NCI-H1048 (cell line): ENCODE data around the gene PPM1L.

Experiments
- DNase-seq: peaks from one replicate; lab custom pipeline; 2025; lab: John Stamatoyannopoulos, UW

The PPM1L gene

DNA sequence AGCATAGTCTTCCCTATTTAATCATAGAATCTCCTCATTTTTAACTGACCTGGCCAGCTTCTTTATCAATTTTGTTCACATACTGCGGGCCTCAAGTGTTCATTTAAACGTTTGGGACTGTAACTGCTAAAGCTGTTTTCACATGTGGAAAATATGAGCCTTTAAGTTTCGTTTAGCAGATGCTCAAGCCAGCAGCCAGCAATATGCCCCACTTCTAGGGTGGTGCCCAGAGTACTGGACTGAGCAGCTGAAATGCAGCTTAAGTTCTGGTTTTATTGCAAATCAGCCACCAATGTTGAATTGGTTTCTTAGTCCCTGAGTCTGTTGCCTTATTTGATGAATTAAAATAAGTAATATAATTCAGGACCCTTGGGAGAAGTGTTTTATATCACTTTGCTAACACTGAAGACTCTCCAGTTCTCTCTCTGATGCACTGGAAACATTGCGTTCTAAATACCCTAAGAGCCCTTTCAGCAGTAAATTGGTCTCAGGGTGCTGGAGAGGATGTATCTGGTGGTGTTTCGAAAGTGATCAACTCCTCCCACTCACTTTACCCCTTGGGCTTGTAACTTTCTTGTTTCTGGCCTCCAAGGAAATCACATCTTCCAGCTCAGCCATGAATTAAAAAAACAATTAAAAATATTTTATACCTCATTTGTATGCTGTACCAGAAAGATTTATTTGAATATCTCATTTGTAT, 287.5 kb downstream of the PPM1L start:
- no peak for DNase-seq

DNA sequence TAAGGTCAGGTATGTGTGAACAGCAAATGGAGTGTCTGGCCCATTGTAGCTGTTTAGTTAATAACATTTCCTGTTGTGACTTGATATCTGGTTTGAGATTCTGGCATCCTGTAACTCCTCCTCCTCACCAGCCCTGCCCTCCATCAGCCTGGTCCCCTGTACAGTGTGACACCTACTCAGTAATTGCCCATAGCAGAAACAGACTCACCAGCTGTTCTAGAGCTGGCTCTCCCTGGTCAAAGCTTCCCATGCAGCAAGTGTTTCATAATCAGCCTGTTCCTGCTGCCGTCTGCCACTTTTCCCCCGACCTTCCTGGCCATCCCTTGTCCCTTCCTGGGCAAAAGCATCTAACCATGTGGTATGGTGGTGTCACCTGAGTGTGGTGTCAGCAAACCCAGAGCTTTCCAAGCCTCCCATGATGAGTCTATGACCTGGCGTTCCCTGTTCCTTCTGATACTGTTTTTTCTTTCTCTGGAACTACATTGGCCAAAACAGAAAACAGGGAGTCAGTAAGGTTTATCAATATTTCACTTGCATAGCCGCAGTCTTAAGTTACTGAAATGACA, 293.7 kb downstream of the PPM1L start:
- DNase-seq, result no peak

DNA sequence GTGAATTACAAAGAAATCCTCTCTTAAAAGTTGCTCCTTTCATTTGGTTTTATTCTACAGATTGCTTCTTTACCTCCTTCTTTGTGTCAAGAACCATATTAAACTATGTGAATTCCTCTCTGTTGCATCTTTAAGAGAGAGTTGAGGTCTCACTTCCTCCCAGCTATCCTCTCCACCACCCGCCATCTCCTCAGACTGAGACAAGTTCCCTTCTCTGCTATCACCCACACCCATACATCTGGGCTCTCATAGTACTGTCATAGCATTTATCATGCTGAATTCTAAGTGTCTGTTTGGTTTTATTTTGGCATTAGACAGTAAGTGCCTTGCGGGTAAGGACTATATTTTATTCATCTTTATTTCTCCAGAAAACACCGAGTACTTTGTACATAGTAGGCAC, 294.9 kb downstream of the PPM1L start:
- no peak for DNase-seq

DNA sequence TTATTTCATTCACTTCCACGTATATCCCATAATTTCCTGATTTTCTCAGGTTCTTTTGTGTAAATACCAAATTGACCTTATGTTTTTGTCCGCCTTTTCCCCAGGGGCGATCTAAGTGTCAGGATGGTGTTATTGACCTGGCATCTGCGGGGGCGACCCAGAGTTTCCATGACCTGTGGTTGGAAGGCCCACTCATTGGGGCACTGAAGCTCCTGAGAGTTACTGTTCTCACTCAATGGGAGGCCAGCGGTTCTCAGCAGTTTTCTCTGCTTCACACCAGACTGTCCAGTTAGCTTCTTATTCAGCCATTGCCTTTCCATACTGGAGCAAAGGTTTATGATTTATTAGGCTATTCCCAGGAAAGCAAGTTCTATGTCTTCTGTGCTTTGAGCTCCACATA, 295.8 kb downstream of the PPM1L start:
- no peak for DNase-seq

DNA sequence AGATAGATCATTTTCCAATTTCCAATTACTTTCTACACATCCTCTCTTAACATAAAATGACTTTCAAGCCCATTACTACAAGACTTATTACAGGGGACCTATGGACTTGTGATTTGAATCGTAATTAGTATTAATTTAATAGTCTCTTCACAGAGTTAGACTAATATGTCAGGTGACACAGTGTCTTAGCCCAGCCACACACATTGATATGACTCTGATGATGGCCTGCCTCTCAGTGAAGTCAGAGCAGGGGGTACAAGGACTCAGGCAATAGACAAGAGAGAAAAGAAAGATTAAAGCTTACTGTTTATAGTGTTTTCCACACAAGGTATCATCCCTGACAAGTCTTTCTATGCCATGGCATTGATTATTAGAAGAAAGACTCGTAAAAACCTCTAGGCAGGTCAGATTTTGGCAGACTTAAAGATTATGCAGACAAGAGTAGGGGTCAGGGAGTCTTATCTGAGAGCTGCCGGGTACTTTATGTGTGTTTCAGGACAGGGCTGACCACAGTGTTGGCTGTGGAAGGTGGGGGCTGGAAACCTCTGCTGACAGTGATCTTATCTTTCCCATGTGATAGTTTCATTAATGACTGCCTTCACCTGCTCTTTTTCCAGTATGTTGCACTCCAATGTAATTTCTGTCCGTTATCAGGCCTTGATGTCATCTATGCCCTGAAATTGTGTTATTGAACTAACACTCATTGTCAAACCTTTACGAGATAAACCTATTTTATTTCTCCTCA, 299.0 kb downstream of the PPM1L start:
- DNase-seq, result no peak

DNA sequence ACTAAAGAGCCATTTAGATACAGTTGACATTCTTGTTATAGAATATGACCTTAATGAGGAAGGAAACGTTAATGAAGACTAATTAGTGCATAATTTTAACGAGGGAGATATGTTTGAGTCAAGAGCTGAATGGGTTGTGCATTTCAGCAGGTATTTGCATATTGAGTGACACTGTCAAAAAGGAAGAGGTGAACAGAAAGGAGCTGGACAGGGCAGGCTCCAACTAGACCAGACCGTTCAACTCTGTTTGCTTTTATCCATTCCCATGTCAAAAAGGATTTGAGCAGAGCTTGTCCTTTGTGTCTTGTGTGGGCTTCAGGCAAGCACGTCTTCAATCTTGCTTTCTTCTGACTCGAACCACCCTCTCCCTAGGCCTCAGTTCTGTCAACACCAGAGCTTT, 308.4 kb downstream of the PPM1L start:
- DNase-seq, result no peak

DNA sequence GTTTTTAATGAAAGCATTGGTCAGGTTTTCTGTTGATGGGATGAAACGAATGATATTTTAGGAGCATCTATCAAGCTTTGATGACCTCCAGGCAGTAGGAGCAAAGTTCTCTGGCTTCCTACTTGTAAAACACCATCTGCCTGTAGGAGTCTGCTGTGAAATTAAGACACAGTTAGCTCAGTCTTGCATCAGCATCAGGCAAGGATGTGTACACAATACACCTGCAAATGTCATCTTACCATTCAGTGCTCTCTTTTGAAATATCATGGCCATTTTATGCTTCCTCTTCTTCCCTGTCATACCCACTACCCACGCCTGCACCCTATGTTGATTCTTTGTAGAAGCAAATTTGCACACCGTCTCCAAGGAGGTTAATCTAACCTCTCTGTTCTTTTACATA, 310.9 kb downstream of the PPM1L start:
- no peak for DNase-seq

DNA sequence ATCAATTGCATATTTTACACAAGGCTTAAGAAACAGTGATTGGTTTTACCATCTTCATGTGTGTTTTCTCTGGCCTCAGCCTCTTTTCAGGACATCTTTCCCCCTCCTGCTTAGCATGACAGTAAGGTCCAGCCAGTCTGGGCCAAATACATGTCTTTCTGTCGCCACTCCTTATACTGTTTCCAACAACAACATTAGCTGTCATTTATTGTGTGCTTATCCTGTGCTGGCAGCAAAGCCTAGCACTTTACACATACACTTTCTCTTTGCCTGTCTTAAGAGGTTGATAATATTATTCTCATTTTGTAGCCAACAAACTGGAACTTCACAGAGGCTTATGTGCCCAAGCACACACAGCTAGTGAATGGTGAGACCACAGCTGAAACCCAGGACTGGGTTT, 311.3 kb downstream of the PPM1L start:
- no peak for DNase-seq

DNA sequence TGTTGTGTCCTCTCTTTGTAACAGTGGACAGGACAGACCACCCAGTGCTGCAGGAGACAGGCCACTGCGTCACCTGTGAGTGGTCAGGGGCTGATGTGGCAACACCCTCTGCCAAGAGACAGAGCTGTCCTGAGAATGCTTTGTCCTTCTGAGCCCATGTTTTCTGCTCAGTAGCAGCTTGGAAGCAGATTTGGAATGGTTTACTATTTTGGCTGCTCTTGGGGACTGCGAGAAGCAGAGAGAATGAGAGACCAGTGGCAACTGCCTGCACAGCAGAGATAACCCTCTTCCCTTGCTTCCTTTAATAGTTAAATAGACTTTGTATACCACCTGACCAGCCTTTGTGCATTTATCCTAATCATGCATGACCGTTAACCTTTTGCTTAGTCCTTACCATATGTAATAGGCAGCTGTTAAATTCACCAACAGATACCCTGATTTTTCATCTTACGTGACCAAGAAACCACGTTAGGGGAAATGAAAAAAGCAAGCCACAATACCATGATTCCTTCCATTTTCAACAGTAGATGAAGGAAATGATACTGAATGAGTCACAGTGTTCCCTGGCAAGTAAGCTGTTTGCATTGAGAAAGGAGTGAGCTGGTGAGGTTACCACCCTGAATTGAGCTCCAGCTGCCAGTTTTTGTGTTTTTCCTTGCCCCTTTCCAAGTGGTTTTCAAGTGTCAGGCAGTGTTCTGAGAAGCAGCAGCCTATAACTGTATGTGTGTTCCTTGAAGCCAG, 313.6 kb downstream of the PPM1L start:
- DNase-seq, result no peak

DNA sequence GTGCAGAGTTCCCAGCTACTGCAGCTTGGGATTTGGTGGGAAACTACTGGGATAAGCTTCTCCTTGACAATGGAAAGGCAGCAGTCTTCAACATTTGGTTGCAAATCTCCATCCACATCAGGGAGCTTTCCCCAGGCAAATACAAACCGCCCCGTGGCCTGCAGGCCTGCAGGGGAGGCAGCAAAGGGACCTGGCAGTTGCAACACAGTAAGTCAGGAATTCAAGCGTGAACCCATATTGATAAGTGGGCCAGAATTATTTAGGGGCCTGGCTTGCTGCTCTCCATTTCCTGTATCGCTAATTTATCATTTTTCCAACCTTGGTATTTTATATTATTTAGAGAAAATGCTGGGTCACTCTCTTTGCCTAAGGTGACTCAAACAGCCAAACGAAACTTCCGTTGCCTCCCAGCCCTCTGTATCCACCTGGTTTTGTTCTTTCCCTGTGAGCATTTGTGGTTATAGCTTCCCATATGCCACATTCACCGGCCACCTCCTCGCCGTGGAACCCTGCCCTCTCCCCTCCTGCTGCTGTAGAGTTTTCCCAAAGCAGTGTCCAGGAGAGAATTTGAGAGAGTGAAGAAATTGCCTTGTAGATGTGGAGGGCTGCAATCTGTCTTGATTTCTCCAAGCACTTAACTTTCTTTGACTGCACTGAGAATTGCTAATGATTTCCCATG, 314.4 kb downstream of the PPM1L start:
- no peak for DNase-seq

DNA sequence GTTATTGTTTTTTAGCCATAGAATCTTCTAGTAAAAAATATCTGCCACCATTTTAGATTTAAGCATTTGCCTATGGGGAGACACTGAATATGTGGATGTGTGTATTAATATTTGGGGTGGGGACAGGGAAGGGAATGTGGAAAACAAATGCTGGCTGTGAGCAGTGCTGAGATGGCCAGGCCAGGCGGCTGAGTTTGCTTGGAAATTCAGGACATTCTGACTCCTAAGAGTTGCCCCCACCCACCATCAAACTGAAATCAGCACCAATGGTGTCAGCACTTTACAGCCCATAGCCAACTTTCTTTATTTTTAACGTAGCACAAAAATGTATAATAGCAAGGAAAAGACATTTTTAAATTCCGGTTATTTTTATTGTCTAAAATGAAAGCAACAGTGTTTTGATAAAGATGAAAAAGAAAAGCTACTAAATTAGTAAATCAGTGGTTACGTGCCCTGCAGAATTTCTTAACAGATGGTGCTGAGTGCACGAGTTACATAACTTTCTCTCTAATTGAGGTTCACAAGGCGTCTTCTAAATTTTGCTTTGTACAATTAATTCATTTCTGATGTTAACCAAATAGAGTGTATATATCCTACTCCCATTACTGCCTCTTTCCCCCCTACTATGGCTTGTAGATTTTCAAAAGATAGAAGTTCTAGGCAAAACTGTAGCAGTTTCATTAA, 315.1 kb downstream of the PPM1L start:
- DNase-seq, result no peak

DNA sequence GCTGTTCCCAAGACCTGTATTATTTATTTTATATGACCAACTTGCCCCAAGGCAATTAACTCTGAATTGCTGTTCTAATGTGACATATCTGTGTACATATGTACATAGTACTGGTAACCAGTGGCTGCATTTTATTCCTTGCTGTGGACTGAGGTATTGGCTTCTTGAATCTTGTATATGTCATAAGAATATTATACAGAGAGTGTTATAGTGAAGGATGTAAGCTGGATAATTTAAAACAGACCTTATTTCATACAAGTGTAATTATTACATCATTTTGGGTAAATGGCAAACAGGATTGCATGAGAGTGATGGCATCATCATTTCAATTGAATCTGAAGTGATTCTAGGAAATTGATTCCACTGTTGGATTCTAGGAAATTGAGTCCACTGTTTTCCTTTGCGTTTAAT, 316.2 kb downstream of the PPM1L start:
- DNase-seq, result no peak

DNA sequence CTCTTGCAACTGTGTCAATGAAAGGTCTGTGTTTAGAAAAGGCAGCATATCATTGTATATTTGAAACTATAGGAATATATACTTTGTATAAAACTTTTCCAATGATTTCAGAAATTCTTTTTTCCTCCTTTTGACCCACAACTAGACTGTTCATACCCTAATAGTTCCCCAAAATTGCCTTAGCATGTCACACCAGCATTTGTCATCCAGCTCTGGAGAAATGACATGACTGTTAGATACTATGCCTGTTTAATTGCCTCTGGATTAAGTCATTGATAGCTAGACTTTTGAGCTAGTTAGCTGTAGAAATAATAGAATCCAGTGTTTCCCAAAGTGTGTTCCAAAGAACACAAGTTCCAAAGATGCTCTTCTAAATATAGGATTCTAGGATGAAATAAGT, 316.7 kb downstream of the PPM1L start:
- DNase-seq, result no peak

DNA sequence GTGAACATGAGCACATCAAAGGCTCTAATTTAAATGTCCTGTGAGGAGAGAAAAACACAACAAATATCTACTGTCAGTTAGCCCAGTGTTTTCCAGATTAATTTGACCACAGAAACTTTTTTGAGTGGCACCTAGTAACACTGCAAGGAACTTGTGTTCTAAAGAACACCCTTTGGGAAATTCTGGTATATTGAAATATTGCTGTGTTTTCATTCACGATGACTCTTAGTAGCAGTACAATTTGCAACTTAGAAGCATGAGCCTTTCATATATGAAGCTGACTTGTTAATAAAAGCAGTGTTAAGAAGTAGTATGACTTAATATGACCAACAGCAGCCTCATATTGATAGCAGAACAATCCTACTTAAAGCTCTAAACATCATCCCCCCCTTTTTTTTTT, 317.1 kb downstream of the PPM1L start:
- no peak for DNase-seq

DNA sequence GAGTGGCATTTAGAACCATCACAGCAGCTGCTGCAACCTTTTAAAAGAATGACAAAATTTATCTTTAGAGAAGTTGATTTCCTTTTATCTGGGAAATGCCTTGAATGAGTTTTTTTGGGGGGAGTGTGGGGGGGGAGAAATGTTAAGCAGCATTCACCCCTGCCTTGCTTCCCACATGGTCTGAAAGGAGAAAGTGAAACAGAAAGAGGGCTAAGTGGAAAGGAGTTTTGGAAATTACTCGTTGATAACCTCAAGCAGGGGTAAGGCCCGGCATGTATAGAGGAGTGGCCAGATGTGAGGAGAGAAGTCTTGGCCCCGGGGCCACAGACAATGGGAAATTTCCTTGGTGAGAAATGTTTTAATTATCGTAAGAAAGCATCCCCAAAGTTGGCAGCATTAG, 325.6 kb downstream of the PPM1L start:
- no peak for DNase-seq

DNA sequence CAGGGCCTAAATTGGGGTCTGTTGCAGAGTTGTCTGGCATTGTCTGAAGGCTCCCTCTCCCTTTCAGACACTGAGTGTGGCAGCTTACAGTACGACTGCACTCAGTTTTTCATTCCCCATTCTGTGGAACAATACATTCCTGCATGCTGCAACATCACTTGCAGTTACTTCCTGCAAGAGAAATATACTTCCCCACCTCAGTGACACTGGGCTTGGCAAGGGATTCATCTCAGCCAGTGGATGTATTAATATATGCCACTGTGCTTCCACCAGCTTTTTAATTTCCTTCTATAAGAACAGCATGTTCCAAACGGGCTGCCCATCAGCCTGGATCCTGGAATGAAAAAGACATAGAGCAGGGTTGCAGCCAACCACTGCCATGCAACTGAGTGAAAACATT, 326.0 kb downstream of the PPM1L start:
- DNase-seq, result no peak

DNA sequence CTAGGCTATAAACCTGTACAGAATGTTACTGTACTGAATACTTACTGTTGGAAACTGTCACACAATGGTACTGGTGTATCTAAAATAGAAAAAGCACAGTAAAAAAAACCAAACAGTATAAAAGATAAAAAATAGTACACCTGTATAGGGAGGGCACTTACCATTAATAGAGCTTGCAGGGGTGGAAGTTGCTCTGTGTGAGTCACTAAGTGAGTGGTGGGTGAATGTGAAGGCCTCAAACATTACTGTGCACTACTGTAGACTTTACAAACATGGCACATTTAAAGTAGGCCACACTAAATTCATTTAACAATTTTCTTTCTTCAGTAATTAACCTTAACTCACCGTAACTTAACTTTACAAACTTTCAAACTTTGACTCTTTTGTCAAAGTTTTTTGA, 327.1 kb downstream of the PPM1L start:
- no peak for DNase-seq

DNA sequence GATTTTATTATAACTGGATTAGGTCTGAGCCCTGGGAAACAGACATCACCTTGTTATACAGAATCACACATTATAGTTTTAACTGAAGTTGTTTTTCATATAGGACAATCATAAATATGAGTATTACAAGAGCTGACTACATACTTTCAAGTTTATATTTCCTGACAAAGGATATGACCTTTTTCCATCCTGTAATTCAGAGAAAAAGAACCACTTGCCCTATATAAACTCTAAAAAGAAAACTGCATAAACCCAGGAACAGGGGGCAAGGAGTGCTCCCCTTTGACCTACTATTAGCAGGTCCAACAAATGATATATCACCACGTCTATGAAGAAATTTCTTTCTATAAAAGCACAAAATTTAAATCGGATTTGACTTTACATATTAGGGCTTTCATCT, 328.2 kb downstream of the PPM1L start:
- no peak for DNase-seq

DNA sequence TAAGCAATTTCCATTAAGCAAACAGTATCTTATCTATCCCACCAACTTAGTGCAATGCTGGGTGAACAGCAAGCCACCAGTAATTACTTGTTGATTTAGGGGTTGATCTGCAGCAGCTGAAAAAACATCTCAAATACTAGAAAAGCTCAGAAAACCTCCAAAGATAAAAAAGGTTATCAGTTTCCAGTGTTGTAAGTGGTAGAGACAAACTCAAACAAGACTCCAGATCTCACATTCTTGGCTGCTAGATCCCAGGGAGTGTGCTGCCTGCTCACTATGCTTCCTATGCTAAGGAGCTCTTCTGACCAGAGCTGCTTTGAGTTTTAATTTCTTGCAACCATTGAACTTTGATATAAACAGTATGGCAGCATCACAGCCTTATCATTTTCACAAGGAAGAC, 337.9 kb downstream of the PPM1L start:
- DNase-seq, result no peak

DNA sequence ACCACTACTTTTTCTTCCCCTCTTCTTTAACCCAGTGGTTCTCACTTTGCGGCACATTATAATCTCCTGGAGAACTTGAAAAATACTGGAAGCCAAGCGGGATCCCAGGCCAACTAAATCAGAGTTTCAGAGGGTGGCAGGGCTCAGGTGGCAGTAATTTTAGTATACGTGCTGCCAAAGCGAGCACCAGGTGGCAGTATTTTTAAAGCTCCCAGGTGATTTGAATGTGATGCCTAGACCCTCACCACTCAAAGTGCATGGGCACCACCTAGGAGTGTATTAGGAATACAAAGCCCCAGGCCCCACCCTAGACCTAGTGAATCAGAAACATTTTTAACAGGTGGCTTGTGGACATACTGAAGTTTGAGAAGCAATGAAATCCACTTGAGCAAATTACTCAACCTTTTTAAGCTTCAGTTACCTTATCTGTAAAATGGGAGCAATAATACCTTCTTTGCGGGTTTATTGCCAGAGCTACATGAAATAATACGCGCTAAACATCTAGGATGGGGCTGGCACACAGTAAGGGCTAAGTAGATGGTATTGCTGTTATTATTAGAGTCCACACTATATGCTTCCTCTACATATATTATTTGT, 340.8 kb downstream of the PPM1L start:
- DNase-seq, result no peak

DNA sequence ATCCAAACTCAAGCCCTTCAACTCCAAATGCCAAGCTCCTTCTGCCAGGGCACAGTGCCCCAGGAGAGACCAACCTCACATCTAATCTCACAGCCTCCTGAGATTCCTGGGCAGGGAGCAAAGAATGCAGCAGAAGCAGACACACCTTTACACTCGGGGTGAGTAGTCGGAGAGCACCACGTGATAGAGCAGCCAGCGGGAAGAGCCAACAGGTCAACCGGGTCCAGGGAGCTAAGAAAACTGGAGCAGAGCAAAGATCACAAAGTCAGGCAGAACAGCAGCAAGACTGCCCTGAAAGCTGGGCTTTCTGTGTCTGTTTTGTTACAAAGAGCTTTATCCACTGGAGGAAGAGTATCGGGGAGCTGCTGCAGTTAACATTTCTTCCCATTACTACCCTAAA, 345.0 kb downstream of the PPM1L start:
- DNase-seq, result no peak
